NCI-H2196 treated with DMSO at 0.1 percent for 48 hours (cell line): Measurements from ENCODE around the gene SNAPC1.
"Not testable (repeated sequence)": the region's sequence is repeated elsewhere in the genome, so short reads cannot be mapped to it uniquely, and the experiment has no call there.

ENCODE experiments used
- DNase-seq: peaks from one replicate; lab custom pipeline; 2025; ENCODE audit not compliant: unreplicated experiment; lab: John Stamatoyannopoulos, UW

SNAPC1 gene

GRCh38 chr14:61749867-61750266, 12.4 kb upstream of the SNAPC1 start:
- peak; percentile 44 for DNase-seq

- no peak for DNase-seq
These were observed 11.3 kb upstream of the SNAPC1 start for GRCh38 chr14:61750708-61751474.

- no peak for DNase-seq
These were observed 10.7 kb upstream of the SNAPC1 start for GRCh38 chr14:61751475-61751989.

- DNase-seq: no peak
These were observed 9.6 kb upstream of the SNAPC1 start for GRCh38 chr14:61752626-61753025.

GRCh38 chr14:61753631-61754030, 8.6 kb upstream of the SNAPC1 start:
- DNase-seq: no peak

GRCh38 chr14:61754627-61755381, 7.4 kb upstream of the SNAPC1 start:
- no peak for DNase-seq

GRCh38 chr14:61755382-61755742, 6.9 kb upstream of the SNAPC1 start:
- not testable (repeated sequence) for DNase-seq

- DNase-seq: no peak
These were observed 6.1 kb upstream of the SNAPC1 start for GRCh38 chr14:61756135-61756534.

- no peak for DNase-seq
These were observed 2.3 kb upstream of the SNAPC1 start for GRCh38 chr14:61759878-61760277.

- DNase-seq: no peak
These were observed 663 bp upstream of the SNAPC1 start for GRCh38 chr14:61761557-61761956.

GRCh38 chr14:61764342-61765122, 2.3 kb downstream of the SNAPC1 start:
- DNase-seq: no peak

GRCh38 chr14:61765225-61765943, 3.2 kb downstream of the SNAPC1 start:
- no peak for DNase-seq

GRCh38 chr14:61766151-61766550, 3.9 kb downstream of the SNAPC1 start:
- no peak for DNase-seq

- no peak for DNase-seq
These were observed 6.0 kb downstream of the SNAPC1 start for GRCh38 chr14:61768240-61768639.

GRCh38 chr14:61769893-61770292, 7.7 kb downstream of the SNAPC1 start:
- no peak for DNase-seq

GRCh38 chr14:61774861-61775260, 12.6 kb downstream of the SNAPC1 start:
- no peak for DNase-seq

GRCh38 chr14:61780125-61780524, 17.9 kb downstream of the SNAPC1 start:
- no peak for DNase-seq

GRCh38 chr14:61797309-61797708, 35.1 kb downstream of the SNAPC1 start:
- DNase-seq: no peak

GRCh38 chr14:61802010-61802568, 39.9 kb downstream of the SNAPC1 start:
- no peak for DNase-seq

- no peak for DNase-seq
These were observed 41.5 kb downstream of the SNAPC1 start for GRCh38 chr14:61803755-61804154.

GRCh38 chr14:61805451-61805850, 43.2 kb downstream of the SNAPC1 start:
- no peak for DNase-seq
